HG02938 (cell line): Measurements from ENCODE around the gene GPHN.

ENCODE experiments used
- ATAC-seq: cut with Tn5 transposase; IDR thresholded peaks from one replicate; pipeline ENCODE4 v1.9.1; 2021; ENCODE audit warnings: mild to moderate bottlenecking, moderate library complexity; ENCODE audit not compliant: unreplicated experiment

GPHN gene

DNA sequence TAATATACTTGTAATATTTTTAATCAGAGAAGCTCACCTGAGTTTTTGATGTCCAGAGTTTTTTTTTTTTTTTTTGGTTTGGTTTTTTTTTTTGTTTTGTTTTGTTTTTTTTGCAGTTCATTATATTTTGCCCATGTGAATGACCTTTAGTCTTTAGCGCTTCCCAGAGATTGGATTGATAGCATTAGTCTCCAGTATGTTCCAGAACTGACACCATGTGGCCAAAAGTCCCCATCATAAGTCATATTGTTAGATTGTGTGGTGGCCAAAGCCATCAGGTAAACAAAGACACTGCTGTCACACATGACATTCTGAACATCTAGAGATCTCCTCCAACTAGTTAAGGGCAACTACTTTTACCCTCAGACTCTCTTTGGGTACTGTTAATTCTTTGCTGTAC, 408.5 kb downstream of the GPHN start:
- ATAC-seq, result no peak

DNA sequence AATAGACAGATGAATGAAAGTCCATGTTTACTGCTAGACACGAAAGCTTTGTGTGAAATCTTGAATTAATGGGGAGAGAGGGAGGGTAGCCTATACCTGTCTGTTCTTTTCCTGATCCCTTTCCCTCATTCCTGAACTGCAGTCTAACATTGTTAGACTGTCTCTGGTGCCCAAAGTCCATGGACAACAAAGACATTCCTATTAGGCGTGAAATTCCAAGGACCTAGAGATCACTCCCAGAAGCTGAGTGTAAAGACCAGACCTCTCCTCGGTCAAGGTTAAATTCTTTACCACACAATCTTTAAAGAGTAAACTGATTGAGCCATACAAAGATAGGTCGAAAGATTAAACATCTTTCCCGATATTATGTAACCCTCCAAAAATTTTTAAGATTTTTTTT, 410.6 kb downstream of the GPHN start:
- no peak for ATAC-seq

- no peak for ATAC-seq
Observed at GRCh38 chr14:66920196-66920595, 412.2 kb downstream of the GPHN start.

DNA sequence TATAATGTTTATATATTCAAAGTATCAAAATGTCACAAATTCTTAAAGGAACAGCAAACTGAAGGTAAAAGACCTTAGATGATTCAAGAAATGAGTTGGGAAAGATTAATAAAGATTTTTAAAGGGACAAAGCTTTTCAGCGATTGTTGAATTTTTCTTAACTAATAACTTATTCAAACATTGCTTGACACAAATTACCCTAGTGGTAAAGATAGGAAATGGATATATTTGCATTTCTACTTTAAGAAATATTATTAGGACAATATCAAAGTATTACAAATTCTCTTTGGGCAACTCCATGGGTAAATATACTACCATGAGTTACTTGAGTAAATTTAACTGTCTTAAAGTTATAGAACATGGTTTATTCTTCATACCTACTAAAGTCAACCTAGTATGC, 415.3 kb downstream of the GPHN start:
- no peak for ATAC-seq

DNA sequence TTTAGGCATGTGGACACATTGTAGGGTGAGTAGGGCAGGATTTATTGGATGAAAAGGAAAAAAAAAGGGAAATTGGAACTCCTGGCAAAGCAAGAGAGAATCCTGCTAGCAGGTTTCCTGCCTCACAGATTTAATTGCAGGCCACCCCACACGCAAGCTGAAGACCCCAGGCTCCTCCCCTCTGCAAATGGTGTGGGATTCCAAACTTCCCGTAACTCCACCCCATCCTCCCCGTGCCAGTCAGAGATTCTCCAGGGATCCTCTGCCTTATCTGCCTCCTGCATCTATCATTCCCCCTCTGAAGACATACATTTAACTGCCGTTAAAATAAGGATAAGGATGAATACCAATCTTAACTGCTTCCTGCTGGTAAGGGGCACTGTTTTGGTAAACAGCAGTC, 431.5 kb downstream of the GPHN start:
- ATAC-seq, result no peak

DNA sequence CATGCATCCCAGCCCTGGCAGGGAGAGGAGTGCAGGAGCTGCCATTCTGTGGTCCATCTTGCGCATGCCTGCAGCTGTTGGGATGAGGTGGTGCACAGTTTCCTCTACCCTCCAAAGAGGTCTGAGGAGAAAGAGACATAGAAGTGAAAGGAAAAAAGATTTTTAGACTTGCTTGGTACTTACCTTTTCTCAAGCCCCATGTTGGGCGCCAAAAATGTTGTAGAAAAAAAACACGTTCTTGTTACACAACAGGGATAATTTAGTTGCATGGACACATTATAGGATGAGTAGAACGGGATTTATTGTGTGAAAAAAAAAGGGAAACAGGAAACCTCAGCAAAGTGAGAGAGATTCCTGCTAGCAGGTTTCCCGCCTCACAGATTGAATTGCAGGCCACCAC, 436.9 kb downstream of the GPHN start:
- ATAC-seq, result no peak

DNA sequence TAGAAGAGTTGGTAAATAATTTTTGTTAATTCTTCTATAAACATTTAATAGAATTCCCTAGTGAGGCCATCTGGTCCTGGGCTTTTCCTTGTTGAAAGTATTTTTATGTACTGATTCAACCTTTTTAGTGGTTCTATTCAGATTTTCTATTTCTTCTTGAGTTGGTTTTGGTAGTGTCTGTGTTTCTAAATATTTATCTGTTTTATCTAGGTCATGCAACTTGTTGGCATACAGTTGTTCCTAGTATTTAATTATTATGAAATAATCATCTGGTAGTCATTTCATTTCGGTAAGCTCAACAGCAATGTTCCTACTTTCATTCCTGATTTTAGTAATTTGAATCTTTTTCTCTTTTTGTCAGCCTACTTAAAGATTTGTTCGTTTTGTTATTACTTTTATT, 447.2 kb downstream of the GPHN start:
- no peak for ATAC-seq

DNA sequence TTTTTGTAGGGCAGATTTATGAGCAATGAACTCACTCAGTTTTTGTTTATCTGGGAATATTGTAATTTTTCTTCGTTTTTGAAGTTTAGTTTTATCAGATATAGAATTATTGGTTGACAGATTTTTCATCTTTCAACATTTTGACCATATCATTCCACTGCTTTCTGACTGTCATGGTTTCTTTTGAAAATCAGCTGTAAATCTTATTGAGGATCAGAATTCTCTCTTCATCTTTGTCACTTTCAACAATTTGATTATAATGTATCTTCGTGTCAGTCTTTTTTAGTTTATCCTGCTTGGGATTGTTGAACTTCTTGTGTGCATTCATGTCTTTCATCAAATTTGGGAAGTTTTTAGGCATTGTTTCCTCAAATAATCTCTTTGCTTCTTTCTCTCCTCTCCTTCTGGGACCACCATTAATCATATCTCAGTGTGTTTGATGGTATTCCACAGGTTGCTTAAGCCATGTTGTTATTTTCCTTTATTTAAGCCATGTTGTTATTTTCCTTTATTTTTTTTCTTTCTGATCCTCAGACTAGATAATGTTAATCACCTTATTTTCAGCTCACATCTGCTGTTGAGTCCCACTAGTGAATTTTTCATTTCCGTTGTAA, 451.6 kb downstream of the GPHN start:
- ATAC-seq, result no peak

GRCh38 chr14:66965831-66966230, 457.9 kb downstream of the GPHN start:
- ATAC-seq, result no peak

DNA sequence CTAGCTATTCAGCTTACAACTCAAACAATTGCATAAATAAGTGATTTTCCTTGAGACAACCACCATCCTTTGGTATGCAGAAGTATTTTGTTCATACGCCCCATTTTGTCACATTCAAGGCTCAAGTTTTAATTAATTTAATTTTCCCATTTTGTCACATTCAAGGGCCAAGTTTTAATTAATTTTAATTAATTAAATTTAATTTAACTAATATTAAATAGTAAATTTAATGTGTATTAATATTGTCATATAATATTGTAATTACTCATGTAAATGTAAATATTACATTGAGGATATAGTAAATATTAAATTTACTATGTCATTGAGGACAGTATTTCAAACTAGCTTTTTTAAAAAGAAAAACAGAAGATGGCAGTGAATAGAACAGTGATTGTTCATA, 464.5 kb downstream of the GPHN start:
- no peak for ATAC-seq

GRCh38 chr14:66974397-66975025, 466.6 kb downstream of the GPHN start:
- no peak for ATAC-seq

- no peak for ATAC-seq
Observed at GRCh38 chr14:66975251-66975650, 467.3 kb downstream of the GPHN start.

- no peak for ATAC-seq
Observed at GRCh38 chr14:66979101-66979974, 471.4 kb downstream of the GPHN start.

DNA sequence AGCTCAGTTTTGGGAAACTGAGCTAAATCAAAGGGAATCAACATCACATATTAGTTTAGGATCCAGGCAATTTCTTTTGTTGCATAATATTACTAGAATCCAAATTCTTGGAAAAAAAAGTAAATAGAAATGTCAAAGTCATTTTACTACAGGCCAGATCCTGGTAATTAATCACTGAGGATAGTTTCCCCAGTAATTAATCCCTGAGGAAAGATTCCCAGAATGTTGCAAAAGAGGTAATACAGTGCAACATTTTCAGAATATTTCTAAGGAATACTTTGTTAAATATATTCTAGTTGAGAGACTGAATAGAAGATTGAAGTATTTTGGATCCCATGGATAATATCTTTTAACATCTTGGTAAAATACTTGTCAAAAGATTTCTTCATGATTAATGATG, 474.3 kb downstream of the GPHN start:
- ATAC-seq, result no peak

GRCh38 chr14:66992776-66993175, 484.8 kb downstream of the GPHN start:
- no peak for ATAC-seq

- no peak for ATAC-seq
Observed at GRCh38 chr14:66993512-66993911, 485.6 kb downstream of the GPHN start.

- no peak for ATAC-seq
Observed at GRCh38 chr14:66998013-66998412, 490.1 kb downstream of the GPHN start.

GRCh38 chr14:66999978-67000377, 492.0 kb downstream of the GPHN start:
- ATAC-seq, result no peak

- ATAC-seq, result no peak
Observed at GRCh38 chr14:67002994-67003753, 495.2 kb downstream of the GPHN start.

DNA sequence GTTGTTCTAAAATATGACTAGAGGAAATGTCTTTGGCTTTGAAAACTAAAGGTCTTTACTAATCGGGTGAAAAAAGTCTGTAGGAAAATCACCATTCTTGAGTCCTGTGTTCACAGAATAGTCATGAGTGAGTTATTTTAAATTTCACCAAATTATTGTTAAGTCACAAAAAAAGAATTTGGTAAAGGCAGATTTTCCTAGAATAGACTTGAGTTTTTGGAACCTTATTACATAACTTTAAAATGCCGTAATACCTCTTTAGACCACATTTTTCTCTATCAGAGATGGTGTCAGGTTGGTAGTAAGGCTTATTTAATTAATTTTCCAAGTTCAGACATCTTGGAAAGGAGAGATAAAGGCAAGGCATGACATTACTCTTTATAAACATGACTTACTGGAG, 496.6 kb downstream of the GPHN start:
- ATAC-seq, result no peak

- ATAC-seq, result no peak
Observed at GRCh38 chr14:67010602-67011001, 502.7 kb downstream of the GPHN start.
